GM18873 (cell line): ENCODE measurements around the gene HAT1.

ENCODE experiments used
- ATAC-seq: cut with Tn5 transposase; IDR thresholded peaks from one replicate; pipeline ENCODE4 v1.9.1; 2021; ENCODE audit warnings: mild to moderate bottlenecking, moderate library complexity, moderate number of reproducible peaks; ENCODE audit not compliant: unreplicated experiment, low FRiP score

HAT1 gene

DNA sequence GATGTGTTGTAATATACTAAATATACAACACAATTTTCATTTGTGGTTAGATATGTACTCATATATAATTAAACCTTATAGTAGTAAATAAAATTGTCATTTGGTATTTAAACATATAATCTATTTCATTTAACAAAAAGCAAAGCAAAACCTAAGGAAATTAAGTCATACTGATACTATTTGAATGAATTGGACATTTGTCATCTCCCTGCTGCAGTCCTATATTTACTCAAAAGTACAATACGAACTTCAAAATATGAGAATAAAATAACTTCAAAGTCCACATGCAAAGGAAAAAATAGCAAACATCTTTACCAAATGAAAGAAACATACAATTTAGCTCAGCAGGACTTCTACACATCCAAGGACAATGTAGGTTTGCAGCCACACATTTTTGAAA, 11.8 kb upstream of the HAT1 start:
- no peak for ATAC-seq

DNA sequence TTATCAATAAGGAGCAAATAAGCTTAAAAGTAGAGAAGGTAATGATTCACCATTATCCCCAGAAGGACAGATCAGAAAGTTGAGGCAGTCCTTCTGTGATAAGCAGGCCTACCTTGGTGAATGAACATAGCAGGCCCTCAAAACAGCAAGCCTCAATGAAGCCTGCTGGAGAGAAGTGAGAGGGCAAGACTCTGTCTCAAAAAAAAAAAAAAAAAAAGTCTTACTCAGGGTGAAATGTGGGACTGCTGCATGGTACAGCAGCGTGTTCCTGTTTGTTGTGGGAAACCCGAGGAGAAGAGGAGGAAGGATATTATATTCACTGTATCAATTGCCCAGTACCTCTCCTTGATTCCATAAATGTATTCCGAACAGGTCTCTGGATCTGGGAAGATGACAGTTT, 8.7 kb upstream of the HAT1 start:
- ATAC-seq, result no peak

DNA sequence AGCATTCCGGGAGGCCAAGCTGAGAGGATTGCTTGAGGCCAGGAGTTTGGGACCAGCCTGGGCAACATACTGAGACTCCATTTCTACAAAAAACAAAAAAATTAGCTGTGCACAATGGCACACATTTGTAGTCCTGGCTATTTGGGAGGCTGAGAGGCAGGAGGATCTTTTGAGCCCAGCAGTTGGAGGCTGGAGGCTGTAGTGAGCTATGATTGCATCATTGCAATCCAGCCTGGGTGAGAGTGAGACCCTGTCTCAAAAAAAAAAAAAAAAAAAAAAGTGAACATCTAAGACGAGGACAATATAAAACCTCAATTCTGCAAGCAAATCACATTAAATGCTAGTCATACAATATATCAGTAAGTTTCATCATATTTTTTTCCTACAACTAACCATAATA, 2.8 kb upstream of the HAT1 start:
- no peak for ATAC-seq

DNA sequence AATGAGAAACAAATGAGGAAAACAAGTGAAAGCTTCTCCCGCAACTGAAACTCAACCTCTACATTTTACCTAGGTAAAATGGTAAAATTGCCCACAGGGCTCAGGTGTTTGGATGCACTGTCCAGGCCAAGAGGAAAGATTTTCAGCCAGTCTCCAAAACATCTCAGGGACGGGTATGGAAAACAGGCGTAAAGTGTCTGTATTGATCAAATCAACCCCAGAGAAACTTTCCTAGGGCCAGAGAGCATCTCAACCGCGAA, 361 bp upstream of the HAT1 start:
- ATAC-seq, result peak; percentile 4

DNA sequence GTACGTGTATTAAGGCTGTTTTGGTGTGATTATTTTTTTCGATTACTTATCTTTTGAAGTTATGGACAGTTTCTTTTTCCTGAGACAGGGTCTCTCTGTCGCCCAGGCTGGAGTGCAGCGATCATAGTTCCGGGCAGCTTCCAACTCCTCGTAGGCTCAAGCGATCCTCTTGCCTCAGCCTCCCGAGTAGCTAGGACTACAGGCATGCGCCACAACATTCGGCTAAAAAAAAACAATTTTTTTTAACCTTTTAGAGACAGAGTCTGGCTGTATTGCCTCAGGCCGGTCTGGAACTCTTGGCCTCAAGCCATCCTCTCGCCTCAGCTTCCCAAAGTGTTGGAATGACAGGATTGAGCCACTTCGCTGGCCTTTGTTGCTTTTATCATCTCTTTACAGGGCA, 945 bp downstream of the HAT1 start:
- no peak for ATAC-seq

DNA sequence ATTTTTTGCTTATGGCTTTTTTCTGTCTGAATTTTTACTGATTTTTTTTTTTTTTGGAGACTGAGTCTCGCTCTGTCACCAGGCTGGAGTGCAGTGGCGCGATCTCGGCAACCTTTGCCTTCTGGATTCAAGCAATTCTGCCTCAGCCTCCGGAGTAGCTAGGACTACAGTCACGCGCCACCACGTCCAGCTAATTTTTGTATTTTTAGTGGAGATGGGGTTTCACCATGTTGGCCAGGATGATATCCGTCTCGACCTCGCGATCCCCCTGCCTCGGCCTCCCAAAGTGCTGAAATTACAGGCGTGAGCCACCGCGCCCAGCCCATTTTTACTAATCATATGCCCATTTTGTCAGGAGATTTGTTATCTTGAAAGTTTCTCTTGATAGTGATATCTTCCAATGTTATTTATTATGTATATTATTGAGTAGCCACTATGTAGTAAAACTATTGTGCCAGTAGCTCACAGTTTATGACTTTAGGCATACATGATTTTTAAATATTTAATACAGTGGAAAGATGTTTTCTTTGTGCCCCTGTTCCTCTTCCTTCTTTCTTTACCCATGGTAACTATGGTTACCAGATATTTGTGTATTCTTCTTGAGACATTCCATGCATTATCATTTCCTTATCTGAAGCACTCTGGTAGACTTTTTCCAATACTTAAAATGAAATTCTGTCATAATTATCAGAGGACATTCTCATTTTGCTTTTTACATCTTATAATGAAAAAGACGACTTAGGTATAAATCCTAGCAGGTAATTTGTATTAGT, 2.1 kb downstream of the HAT1 start:
- no peak for ATAC-seq

DNA sequence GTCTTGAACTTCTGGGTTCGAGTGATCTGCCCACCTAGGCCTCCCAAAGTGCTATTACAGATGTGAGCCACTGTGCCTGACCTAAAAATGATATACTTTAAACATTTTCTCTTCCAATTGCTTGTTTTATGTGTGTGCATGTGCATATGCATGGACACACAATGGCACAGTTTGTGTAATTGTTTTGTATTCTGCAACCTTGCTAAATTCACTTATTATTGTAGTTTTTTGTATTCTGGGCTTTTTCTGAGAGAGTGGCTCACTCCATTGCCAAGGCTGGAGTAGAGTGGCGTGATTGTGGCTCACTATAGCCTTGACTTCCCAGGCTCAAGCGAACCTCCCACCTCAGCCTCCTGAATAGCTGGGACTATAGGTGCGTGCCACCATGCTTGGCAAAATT, 8.1 kb downstream of the HAT1 start:
- no peak for ATAC-seq

DNA sequence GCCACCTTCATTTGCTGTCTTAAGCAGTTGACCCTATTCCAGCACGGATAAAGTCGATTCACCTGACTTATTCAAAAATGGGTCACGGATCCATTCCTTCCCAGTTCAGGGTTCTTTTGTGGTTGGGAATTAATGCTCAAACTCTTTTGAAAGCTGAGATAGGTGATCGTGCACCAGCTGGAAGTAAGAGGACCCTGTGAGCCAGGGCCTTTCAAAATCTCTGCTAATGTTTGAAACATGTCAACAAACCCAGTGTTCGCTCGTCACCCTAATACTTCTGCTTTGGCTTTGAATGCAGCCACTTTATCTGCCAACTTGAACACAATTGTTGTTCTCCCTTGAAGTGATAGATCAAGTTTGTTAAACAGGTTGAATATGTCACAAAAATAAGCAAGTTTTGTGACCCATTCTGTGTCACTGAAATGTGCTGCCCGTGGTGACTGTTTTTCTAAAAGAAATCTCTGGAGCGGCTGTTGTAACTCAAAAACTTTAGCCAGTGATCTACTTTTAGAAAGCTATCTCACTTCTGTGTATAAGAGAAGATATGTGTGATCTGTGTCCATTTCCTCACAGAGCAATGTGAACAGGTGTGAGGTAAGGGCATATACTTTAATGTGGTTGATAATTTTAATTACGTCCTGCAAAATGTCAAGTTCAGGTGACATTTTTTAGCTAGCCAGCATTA, 16.9 kb downstream of the HAT1 start:
- ATAC-seq, result no peak

DNA sequence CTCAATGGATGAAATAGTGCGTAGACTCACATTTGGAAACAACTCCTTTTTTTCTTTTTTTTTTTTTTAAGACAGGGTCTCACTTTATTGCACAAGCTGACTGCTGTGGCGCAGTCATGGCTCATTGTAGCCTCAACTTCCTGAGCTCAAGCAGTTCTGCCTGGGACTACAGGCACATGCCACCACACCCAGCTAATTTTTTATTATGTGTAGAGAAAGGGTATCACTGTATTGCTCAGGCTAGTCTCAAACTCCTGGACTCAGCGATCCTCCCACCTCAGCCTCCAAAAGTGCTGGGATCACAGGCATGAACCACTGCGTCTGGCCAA, 17.4 kb downstream of the HAT1 start:
- no peak for ATAC-seq

DNA sequence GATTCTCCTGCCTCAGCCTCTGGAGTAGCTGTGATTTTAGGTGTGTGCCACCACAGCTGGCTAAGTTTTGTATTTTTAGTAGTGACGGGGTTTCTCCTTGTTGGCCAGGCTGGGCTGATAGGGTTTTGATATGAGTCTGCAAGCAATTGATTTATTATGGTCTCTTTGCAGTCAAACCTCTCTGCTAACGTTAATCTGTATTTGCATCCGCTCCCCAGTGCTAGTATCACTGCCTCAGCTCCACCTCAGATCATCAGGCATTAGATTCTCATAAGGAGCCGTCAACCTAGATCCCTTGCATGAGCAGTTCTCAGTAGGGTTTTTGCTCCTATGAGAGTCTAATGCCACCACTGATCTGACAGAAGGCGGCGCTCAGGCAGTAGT, 19.0 kb downstream of the HAT1 start:
- no peak for ATAC-seq

DNA sequence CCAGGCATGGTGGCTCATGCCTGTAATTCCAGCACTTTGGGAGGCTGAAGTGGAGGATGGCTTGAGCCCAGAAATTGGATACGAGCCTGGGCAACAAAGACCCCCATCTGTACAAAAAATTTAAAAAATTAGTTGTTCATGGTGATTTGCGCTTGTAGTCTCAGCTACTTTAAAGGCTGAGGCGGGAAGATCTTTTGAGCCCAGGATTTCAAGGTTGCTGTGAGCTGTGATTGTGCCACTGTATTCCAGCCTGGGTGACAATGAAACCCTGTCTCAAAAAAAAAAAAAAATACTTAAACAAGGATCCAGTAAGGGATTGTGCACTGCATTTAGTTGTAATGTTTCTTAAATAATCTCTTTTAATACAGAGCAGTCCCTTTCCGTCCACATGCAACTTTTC, 21.6 kb downstream of the HAT1 start:
- ATAC-seq, result no peak

DNA sequence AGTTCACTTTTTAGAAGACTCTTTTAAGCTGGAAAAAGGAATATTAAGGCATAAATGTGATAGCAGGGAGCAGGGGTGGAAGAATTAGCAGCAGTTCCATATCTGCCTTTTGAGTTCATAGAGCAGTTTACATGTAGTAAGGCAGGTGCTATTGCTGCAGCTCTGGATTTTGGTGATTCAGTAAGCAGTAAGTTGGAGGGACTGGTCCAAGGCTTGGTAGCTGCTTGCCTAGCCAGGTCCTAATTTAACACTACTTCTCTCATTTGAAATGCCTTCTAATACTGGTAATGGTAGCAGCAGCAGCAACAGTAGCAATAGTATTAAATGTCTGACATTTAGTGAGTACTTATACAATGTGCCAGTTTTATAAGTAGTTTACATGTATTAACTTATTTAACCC, 30.0 kb downstream of the HAT1 start:
- no peak for ATAC-seq

DNA sequence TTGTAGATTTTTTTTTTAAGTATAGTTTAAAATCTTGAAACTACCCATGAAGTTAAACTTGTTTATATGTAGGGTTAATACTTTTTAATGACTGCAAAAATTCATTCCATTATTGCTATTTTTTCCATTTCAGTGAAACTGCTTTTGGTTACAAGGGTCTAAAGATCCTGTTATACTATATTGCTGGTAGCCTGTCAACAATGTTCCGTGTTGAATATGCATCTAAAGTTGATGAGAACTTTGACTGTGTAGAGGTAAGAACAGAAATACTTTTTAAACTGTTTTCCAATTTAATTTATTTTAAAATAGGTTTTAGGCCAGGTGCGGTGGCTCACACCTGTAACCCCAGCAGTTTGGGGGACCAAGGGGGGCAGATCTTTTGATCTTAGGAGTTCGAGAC, 30.5 kb downstream of the HAT1 start:
- ATAC-seq, result no peak

DNA sequence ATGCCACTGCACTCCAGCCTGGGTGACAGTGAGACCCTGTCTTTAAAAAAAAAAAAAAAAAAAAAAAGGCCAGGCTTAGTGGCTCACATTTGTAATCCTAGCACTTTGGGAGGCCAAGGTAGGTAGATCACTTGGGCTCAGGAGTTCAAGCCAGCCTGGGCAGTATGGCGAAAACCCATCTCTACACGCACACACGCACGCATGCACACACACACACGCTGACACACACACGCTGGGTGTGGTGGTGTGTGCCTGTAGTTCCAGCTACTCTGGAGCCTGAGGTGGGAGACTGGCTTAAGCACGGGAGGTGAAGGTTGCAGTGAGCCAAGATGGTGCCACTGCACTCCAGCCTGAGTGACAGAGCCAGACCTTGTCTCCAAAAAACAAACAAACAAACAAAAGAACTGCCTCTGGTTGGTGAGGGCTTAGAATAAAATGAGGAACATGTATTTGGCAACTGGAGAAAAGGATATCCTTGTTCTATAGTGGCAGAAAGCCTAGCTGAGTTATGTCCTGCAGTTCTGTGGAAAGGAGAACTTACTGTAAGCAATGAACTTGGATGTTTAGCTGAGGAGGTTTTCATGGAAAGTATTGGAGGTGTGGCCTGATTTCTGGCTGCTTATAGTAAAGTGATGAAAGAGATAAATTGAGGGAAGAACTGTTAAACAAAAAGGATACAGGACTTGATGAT, 34.0 kb downstream of the HAT1 start:
- ATAC-seq, result no peak

DNA sequence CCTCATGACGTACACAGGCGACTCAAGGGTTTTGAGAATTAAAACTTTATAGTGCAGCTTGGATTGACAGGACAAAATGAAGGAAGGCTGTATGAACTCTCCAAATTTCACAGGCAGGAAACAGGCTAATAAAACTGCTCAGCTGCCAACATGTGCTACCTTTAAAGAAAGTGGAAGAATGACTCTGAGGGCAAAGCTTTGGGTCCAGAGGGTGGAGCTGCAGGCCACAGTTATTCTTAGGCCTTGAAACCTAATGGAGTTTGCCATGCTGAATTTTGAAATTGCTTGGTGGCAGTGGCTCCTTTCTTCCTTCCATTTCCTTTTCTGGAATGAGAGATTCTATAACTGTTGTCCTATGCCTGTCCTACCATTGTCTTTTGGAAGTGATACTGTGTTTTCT, 34.8 kb downstream of the HAT1 start:
- ATAC-seq, result no peak

DNA sequence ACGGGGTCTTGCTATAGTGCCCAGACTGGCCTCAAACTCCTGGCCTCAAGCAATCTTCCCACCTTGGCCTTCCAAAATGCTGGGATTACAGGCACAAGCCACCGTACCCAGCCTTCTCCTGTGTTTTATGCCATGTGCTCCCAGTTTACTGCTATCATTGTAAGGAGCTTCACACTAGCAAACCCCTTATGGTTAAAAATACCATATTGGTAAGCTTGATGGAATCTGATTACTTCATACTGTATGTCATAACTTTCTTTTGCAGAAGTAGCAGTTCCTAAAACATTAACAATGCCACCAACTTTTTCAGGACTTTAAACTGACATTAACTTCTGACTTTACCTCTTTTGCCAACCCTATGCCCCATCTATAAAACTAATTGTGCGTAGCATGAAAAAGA, 36.2 kb downstream of the HAT1 start:
- ATAC-seq, result no peak

DNA sequence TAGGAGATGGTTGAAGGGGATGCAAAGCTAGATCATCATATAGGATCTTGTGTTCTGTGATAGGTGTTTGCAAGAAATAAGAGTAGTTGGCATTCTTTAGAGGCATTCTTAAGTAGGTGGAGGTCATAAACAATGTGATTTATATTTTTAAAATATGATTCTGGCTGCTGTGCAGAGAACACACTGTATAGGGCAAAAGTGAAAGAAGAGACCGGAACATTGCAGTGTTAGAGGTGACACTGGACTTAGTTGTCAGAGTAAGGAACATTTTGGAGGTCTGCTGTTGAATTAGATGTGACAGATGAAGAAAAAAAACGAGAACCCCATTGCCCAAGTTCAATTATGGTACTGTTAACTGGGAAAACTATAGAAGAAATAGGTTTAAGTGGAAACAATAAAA, 37.7 kb downstream of the HAT1 start:
- no peak for ATAC-seq

DNA sequence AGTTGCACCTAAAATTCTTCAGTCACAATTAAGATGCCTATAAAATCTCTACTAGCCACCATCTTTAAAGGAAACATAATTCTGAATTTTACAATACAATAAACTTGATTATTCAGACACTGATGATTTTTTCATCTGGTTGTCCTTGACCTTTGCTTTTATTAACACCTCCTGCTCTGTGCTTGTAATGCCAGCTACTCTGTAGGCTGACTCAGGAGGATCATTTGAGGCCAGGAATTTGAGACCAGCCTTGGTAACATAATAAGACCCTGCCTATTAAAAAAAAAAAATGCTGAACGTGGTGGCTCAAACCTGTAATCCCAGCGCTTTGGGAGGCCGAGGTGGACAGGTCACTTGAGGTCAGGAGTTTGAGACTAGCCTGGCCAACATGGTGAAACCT, 38.3 kb downstream of the HAT1 start:
- no peak for ATAC-seq

DNA sequence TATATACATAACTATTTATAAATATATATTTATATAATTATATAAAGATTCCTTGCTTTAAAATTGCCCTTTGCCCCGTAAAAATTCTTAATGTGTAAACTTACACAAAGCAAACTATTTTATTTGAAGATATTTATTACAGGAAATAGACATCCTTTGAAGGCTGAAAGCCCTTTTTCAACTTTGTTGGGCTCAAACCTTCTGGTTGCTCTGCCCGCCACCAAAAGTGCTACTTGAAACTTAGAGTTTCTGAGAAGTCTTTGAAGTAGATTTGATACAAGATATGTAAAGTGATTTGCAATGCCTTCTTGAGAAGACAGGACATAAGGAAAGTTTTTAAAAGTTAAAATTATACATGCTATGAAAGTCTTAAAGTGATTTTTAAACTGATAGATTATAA, 40.9 kb downstream of the HAT1 start:
- ATAC-seq, result no peak

DNA sequence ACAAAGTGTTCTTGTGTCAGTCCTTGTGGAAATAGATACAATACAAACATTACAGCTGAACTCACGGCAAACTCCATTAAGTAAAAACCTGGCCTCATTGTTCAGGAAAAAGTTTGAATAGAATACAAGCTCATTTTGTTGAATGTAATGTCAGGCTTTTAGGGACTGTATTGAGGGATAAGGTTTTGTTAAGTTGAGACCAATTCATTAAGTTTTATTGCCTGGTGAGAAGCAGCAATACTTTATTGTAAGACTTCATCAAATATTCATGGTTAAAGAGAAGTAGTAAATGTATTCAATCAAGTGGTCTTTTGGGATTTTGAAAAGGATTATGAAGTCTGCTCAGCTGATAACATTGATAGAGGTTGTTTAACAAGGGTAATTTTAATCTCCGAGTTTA, 42.0 kb downstream of the HAT1 start:
- no peak for ATAC-seq

DNA sequence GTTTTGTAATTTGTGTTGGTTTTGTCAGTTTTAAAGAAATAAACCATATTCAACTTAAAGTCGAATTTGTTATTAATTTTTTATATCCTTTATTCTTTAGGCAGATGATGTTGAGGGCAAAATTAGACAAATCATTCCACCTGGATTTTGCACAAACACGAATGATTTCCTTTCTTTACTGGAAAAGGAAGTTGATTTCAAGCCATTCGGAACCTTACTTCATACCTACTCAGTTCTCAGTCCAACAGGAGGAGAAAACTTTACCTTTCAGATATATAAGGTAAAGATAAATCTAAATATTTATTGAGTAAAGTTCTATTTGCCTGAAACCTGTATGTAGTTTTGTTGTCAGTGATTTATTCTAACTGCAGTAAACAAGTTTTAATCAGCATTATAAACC, 43.0 kb downstream of the HAT1 start:
- ATAC-seq, result no peak

DNA sequence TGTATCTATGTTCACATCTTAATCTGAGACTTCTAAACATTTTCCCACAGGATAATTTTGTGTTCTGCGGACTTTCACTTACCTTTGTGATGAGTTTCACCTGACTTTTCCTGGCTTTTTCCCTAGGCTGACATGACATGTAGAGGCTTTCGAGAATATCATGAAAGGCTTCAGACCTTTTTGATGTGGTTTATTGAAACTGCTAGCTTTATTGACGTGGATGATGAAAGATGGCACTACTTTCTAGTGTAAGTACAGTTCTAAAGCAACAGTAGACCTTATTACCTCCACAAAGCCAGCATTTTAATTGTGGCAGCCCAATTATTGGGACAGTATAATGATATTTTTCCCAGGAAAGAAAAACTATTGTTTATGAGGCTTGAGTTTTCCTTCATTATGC, 43.4 kb downstream of the HAT1 start:
- ATAC-seq, result no peak
